ENCODE data around the gene CALN1.

CALN1 gene

DNA sequence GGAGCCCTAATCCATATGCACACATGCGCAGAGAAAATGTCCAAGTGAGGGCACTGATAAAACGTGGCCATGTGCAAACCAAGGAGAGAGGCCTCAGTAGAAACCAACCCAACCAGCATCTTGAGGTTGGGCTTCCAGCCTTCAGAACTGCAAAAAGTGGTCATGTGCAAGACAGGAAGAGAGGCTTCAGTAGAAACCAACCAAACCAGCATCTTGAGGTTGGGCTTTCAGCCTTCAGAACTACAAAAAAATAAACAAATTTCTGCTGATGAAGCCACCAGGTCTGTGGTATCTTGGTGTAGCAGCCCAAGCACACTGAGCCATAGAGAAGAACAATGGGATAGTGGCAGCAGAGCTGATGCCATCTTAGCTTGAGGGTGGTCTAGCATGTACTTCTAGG, 371.5 kb downstream of the CALN1 start:
- TF ChIP-seq CTCF (IDR thresholded peaks at IDR 0.05; ENCODE audit: control insufficient read depth, extremely low read depth, insufficient read depth) = no peak
- no peak overlapping the region for H3K4me3 ChIP-seq (ENCODE audit: low read depth, low read length)
- DNase-seq (ENCODE audit: low read depth) = no peak

GRCh38 chr7:72039460-72039859, 372.7 kb downstream of the CALN1 start:
- DNase-seq (ENCODE audit: low read depth) = no peak
- no peak overlapping the region for H3K4me3 ChIP-seq (ENCODE audit: low read depth, low read length)
- no peak for TF ChIP-seq CTCF (IDR thresholded peaks at IDR 0.05; ENCODE audit: control insufficient read depth, extremely low read depth, insufficient read depth)

DNA sequence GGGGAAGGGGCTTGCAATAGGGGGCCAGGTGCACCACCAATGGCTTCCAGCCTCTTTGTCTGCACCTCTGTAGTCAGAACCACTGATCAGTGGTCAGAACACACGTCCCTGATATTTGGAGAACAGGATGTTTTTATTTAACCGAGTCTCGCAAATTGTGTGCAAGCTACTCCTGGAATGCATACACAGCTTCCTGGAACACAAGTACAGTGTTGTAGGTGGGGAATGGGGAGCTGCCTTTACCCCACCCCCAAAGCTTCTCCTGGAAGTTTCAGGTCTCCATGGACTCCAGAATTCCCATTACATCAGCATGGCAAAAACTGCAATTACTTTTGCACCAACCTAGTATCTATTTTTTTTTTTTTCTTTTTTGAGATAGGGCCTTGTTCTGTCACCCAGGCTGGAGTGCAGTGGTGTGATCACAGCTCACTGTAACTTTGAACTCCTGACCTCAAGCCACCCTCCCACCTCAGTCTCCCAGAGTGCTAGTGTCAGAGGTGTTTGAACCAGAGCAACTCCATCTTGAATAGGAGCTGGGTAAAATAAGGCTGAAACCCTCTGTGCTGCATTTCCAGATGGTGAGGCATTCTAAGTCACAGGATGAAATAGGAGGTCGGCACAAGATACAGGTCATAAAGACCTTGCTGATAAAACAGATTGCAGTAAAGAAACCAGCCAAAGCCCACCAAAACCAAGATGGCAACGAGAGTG, 374.0 kb downstream of the CALN1 start:
- no peak for TF ChIP-seq CTCF (IDR thresholded peaks at IDR 0.05; ENCODE audit: control insufficient read depth, extremely low read depth, insufficient read depth)
- no peak for DNase-seq (ENCODE audit: low read depth)
- no peak overlapping the region for H3K4me3 ChIP-seq (ENCODE audit: low read depth, low read length)

DNA sequence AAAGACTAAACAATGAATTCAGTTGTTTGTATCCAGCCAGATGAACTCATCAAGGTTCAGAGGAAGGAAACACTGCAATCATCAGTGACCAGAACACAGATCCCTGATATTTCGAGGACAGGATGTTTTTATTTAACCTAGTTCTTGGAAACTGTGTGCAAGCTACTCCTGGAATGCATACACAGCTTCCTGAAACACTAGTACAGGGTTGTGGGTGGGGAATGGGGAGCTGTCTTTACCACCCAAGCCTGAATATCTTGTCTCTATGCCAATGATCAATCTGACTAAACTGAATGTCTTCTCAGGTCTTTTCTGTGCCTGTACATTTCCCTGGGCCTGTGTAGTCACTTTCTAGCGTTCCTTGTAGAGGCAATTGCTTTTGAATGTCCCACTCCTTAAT, 374.6 kb downstream of the CALN1 start:
- no peak overlapping the region for H3K4me3 ChIP-seq (ENCODE audit: low read depth, low read length)
- TF ChIP-seq CTCF (IDR thresholded peaks at IDR 0.05; ENCODE audit: control insufficient read depth, extremely low read depth, insufficient read depth) = no peak
- no peak for DNase-seq (ENCODE audit: low read depth)

DNA sequence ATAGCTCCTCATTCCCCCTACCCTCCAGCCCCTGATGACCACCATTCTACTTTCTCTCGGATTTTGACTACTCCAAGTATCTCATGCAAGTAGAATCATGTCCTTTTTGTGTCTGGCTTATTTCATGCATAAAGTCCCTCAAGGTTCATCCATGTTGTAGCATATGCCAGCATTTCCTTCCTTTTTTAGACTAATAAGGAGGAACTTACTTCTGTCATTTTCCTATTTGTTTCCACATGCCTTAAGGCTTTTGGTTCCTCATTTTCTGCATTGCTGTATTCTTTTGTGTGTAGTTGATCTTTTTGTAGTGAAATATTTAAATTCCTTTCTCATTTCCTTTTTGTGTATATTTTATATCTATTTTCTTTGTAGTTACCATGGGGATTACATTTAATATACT, 376.9 kb downstream of the CALN1 start:
- H3K4me3 ChIP-seq (ENCODE audit: low read depth, low read length) = no peak overlapping the region
- no peak for DNase-seq (ENCODE audit: low read depth)
- no peak for TF ChIP-seq CTCF (IDR thresholded peaks at IDR 0.05; ENCODE audit: control insufficient read depth, extremely low read depth, insufficient read depth)

DNA sequence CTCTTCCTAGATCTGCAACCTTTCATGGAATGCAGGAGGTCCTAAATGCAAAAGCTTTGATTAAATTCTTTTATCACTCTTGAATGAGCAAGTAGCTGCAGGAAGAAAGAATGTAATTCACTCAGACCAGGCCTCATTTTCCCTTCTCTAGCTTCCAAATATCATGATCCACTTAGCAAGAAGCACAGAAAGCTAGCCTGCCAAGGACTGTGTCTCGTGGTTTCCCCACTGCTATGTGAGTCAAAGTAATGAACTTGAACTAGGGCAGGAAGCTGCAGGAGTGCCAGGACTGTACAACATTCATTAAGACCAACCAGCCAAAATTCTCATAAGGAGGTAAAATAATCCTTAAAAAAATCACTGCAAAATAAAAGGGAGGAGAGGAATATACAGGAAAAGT, 379.2 kb downstream of the CALN1 start:
- no peak for TF ChIP-seq CTCF (IDR thresholded peaks at IDR 0.05; ENCODE audit: control insufficient read depth, extremely low read depth, insufficient read depth)
- H3K4me3 ChIP-seq (ENCODE audit: low read depth, low read length) = no peak overlapping the region
- DNase-seq (ENCODE audit: low read depth) = no peak
